ENCODE results near the gene EEFSEC.

EEFSEC gene

DNA sequence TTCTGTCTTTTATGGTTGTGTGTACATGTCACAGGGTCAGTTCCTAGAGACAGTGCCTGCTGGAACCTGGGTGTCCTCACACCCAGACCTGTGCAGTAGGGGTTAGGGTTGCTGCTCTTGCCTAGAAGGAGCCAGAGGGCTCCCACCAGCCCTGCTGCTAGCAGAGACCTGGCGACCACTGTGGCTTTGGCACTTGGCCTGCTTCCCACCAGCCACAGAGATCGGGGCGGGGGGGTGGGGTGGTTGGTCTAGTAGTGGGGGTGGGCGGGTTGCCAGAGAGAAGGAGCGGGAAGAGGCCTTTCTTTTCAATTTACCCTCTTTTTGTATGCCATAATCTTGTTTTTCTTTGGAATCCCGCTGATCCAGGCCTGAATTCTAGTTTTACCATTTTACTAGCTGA lies 29.4 kb downstream of the EEFSEC start:
- H3K4me3 ChIP-seq (ENCODE audit: low read depth, low read length) = no peak overlapping the region
- TF ChIP-seq, protein P1, sequence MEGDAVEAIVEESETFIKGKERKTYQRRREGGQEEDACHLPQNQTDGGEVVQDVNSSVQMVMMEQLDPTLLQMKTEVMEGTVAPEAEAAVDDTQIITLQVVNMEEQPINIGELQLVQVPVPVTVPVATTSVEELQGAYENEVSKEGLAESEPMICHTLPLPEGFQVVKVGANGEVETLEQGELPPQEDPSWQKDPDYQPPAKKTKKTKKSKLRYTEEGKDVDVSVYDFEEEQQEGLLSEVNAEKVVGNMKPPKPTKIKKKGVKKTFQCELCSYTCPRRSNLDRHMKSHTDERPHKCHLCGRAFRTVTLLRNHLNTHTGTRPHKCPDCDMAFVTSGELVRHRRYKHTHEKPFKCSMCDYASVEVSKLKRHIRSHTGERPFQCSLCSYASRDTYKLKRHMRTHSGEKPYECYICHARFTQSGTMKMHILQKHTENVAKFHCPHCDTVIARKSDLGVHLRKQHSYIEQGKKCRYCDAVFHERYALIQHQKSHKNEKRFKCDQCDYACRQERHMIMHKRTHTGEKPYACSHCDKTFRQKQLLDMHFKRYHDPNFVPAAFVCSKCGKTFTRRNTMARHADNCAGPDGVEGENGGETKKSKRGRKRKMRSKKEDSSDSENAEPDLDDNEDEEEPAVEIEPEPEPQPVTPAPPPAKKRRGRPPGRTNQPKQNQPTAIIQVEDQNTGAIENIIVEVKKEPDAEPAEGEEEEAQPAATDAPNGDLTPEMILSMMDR (IDR thresholded peaks at IDR 0.05; ENCODE audit: borderline replicate concordance, insufficient read depth, low read depth, low read length) = no peak

DNA sequence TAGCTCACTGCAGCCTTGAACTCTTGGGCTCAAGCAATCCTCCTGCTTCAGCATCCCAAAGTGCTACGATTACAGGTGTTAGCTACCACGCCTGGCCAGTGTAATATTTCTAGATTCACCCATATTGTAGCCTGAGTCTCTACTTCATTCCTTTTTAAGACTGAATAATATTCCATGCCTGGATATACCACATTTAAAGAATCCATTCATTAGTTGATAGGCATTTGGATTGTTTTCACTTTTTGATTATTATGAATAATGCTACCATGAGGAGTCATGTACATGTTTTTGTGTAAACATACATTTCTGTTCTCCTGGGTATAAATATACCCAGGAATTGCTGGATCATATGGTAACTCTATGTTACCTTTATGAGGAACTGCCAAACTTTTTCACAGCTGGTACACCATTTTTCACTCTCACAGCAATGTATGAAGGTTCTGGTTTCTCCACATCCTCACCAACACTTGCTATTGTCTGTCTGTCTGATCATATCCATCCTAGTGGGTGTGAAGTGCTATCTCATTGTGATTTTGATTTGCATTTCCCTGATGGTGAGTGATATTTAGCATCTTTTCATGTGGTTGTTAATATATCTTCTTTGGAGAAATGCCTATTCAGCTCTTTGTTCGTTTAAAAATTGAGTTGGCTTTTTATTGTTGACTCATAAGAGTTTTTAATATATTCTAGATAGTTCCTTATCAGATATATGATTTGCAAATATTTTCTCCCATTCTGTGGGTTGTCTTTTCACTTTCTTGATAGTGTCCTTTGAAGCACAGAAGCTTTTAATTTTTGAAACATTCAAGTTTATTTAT lies 32.6 kb downstream of the EEFSEC start:
- no peak overlapping the region for H3K4me3 ChIP-seq (ENCODE audit: low read depth, low read length)
- TF ChIP-seq, protein P1 (IDR thresholded peaks at IDR 0.05; ENCODE audit: borderline replicate concordance, insufficient read depth, low read depth, low read length) = no peak

DNA sequence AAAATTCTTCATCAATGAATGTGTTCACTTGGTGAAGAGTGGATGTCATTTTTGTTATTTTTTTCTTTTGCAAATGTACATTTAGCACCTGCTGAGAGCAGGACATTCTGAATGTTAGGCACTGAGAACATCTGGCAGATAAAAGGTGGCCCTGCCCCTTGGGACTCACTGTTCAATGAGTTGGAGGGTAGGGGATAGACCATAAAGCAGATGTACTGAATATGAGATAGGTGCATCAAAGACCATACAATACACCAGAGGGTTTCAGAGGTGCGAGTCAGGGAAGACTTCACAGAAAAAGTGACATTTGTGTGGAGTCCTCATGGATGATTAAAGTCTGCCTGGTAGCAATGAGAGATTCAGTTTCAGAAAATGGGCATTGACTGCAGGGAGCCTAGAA lies 34.2 kb downstream of the EEFSEC start:
- H3K4me3 ChIP-seq (ENCODE audit: low read depth, low read length) = no peak overlapping the region
- TF ChIP-seq, protein P1 (IDR thresholded peaks at IDR 0.05; ENCODE audit: borderline replicate concordance, insufficient read depth, low read depth, low read length) = no peak

DNA sequence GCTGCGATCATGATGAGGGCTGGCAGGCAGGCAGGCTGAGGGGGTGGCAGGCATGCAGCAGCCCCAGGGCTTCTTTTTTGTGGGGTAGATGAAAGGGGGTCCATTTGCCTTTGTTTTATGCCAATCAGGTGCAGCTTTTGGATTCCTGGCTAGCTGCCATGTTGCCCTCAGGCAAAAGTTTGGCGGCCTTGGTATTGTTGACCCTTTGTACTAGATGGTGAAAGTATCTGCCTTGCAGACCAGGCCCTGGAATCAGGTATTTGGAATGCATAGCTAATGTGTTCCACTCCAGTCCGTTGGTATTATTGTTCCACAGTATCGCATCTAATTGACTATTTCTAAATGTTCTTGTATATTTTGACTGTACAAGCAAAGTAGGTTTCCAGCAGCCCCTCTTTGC lies 35.0 kb downstream of the EEFSEC start:
- TF ChIP-seq, protein P1 (IDR thresholded peaks at IDR 0.05; ENCODE audit: borderline replicate concordance, insufficient read depth, low read depth, low read length) = no peak
- no peak overlapping the region for H3K4me3 ChIP-seq (ENCODE audit: low read depth, low read length)

DNA sequence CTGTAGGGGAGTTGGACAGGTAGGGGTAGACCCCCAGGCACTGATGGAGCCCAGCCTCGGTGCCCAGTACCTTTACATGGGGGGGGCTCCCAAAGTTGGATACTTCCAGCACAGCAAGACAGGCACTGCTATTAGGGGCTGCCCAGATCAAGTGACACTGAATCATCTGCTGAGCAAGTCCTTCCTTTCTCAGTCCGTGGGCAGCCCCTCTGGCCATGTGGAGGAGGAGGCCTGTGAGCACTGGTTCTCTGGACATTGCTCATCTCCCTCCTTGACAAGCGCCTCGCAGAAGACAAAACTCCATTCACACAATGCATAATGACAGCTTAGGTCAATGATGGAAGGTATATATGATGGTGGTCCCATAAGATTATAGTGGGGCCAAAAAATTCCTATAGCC lies 35.7 kb downstream of the EEFSEC start:
- TF ChIP-seq, protein P1 (IDR thresholded peaks at IDR 0.05; ENCODE audit: borderline replicate concordance, insufficient read depth, low read depth, low read length) = no peak
- no peak overlapping the region for H3K4me3 ChIP-seq (ENCODE audit: low read depth, low read length)

DNA sequence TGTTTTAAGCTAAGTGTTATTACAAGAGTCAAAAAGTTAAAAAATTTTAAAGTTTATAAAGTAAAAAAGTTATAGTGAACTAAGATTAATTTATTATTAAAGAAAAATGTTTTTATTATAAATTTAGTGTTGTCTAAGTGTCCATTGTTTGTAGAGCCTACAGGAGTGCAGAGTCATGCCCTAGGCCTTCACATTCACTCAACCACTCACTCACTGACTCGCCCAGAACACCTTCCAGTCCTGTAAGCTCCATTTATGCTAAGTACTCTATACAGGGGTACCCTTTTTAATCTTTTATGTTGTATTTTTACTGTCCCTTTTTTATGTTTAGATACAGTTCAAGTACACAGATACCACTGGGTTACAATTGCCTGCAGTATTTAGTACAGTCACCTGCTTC lies 37.2 kb downstream of the EEFSEC start:
- H3K4me3 ChIP-seq (ENCODE audit: low read depth, low read length) = no peak overlapping the region
- TF ChIP-seq, protein P1 (IDR thresholded peaks at IDR 0.05; ENCODE audit: borderline replicate concordance, insufficient read depth, low read depth, low read length) = no peak

DNA sequence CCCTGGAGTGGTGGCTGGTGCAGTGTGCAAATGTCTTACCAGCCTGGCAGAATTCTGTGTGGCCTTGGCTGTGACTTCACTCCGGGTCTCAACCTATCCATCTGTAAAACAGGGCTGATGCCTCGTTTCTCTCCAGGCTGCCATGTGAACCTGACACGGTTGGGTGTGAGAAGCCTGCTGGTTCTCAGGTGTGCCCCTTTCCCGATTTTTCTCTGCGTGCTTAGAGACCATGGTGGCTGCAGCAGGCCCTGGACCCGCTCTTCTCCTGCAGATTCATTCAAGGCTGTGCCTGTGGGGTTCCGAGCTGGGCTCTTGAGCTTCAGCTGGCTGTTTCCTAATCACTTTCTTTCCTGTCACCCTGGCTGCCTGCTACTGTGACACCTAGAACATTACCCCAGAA lies 38.9 kb downstream of the EEFSEC start:
- TF ChIP-seq, protein P1 (IDR thresholded peaks at IDR 0.05; ENCODE audit: borderline replicate concordance, insufficient read depth, low read depth, low read length) = no peak
- no peak overlapping the region for H3K4me3 ChIP-seq (ENCODE audit: low read depth, low read length)
